Measurements from ENCODE around the gene SLC6A18.

The SLC6A18 gene

DNA sequence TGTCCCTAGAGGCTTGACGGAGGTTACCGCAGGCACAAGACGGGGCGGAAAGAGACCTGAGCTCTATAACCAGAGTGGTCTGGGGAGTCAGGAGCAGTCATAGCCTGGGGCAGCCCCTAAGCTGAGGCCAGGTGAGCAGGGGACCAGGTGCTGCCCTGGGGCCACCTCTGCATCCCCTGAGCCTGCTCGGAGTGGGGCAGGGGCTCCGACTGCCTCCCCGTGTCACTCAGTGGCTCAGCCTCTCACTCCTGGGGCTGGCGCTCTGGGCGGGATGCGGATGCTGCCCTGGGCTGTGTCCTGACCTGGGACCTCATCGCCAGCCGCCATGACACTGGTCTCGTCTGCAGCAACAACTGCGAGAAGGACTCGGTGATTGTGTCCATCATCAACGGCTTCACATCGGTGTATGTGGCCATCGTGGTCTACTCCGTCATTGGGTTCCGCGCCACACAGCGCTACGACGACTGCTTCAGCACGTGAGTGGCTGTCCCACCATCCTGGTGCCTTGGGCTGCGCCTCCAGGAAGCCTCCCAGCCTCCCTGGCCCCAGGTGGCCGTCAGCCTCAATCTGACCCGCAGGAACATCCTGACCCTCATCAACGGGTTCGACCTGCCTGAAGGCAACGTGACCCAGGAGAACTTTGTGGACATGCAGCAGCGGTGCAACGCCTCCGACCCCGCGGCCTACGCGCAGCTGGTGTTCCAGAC, 8.8 kb upstream of the SLC6A18 start:
- H2AFZ ChIP-seq (ENCODE audit: low read depth, low read length) = no peak overlapping the region
- H3K4me2 ChIP-seq (ENCODE audit: low read length) = no peak overlapping the region
- H4K20me1 ChIP-seq (ENCODE audit: insufficient read depth, low read length) = no peaks in the 10 kb centered on the region
- H3K9ac ChIP-seq (ENCODE audit: low read length) = no peak overlapping the region
- H3K27me3 ChIP-seq (ENCODE audit: low read depth, low read length) = no peaks in the 10 kb centered on the region
- TF ChIP-seq, protein P1, sequence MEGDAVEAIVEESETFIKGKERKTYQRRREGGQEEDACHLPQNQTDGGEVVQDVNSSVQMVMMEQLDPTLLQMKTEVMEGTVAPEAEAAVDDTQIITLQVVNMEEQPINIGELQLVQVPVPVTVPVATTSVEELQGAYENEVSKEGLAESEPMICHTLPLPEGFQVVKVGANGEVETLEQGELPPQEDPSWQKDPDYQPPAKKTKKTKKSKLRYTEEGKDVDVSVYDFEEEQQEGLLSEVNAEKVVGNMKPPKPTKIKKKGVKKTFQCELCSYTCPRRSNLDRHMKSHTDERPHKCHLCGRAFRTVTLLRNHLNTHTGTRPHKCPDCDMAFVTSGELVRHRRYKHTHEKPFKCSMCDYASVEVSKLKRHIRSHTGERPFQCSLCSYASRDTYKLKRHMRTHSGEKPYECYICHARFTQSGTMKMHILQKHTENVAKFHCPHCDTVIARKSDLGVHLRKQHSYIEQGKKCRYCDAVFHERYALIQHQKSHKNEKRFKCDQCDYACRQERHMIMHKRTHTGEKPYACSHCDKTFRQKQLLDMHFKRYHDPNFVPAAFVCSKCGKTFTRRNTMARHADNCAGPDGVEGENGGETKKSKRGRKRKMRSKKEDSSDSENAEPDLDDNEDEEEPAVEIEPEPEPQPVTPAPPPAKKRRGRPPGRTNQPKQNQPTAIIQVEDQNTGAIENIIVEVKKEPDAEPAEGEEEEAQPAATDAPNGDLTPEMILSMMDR (IDR thresholded peaks at IDR 0.05; ENCODE audit: low read depth, low read length) = no peak
- no peak for TF ChIP-seq EZH2phosphoT487 (IDR thresholded peaks at IDR 0.05; ENCODE audit: low read depth)
- no peaks in the 10 kb centered on the region for H3K79me2 ChIP-seq (ENCODE audit: low read length)
- no peaks in the 10 kb centered on the region for H3K9me3 ChIP-seq (ENCODE audit: insufficient read depth, low read length)
- H3K36me3 ChIP-seq (replicated peaks; ENCODE audit: low read depth, low read length) = no peaks in the 10 kb centered on the region
- no peak overlapping the region for H3K4me3 ChIP-seq (ENCODE audit: low read length)
- no peak overlapping the region for H3K27ac ChIP-seq (ENCODE audit: low read length)
- H3K4me1 ChIP-seq (ENCODE audit: low read length) = no peaks in the 10 kb centered on the region

DNA sequence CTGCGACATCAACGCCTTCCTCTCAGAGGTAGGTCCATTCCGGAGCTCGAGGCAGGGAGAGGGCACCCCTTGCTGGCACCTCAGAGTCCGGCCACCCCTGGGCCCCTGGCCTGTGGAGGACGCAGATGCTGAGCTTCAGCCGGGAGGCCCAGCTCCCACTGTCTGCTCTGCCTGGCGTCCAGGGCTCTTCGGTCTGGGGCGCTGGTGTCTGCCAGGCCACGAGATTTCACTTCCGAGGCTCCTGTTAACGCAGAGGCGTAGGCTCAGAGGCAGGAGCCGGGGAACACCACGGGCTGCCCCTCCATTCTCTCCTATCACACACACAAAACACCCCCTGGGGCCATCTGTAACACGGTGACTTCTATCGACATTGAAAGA, 8.3 kb upstream of the SLC6A18 start:
- H4K20me1 ChIP-seq (ENCODE audit: insufficient read depth, low read length) = no peaks in the 10 kb centered on the region
- H2AFZ ChIP-seq (ENCODE audit: low read depth, low read length) = no peak overlapping the region
- no peaks in the 10 kb centered on the region for H3K4me1 ChIP-seq (ENCODE audit: low read length)
- no peaks in the 10 kb centered on the region for H3K79me2 ChIP-seq (ENCODE audit: low read length)
- no peaks in the 10 kb centered on the region for H3K36me3 ChIP-seq (replicated peaks; ENCODE audit: low read depth, low read length)
- H3K4me3 ChIP-seq (ENCODE audit: low read length) = no peak overlapping the region
- H3K27ac ChIP-seq (ENCODE audit: low read length) = no peak overlapping the region
- H3K9me3 ChIP-seq (ENCODE audit: insufficient read depth, low read length) = no peaks in the 10 kb centered on the region
- H3K4me2 ChIP-seq (ENCODE audit: low read length) = no peak overlapping the region
- H3K9ac ChIP-seq (ENCODE audit: low read length) = no peak overlapping the region
- no peak for TF ChIP-seq EZH2phosphoT487 (IDR thresholded peaks at IDR 0.05; ENCODE audit: low read depth)
- TF ChIP-seq, protein P1 (IDR thresholded peaks at IDR 0.05; ENCODE audit: low read depth, low read length) = no peak
- H3K27me3 ChIP-seq (ENCODE audit: low read depth, low read length) = no peaks in the 10 kb centered on the region

DNA sequence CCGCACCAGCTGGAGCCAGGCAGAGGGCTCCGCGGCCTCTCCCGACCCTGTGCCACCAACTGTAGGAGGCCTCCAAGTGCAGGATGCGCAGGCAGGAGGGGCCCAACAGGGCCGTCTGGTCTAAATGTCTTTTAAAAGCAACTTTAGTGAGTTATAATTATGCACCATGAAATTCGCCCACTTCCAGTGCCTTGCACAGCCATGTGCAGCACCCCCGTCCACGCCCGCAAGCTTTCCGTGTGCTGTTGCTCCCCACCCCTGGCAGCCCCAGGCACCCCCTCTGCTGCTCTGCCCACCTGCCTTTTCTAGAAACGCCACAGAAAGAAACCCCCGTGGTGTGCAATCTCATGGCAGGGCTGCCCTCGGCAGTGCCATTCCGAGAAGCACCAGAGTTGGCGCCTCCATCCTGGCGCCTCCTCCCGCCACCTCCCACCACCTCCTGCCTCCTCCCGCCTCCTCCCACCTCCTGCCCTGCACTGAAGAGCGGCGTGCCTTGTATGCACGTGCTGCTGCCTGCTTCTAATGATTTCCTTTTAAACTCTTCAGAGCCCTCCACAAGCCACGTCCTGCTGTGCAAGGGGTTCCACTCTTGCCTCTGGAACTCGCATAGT, 7.5 kb upstream of the SLC6A18 start:
- Histone ChIP-seq H3K4me2 (ENCODE audit: low read length) (no peak overlapping the region), H3K79me2 (ENCODE audit: low read length) (no peaks in the 10 kb centered on the region), H3K36me3 (replicated peaks; ENCODE audit: low read depth, low read length) (no peaks in the 10 kb centered on the region), H3K9ac (ENCODE audit: low read length) (no peak overlapping the region), H2AFZ (ENCODE audit: low read depth, low read length) (no peak overlapping the region), H3K27me3 (ENCODE audit: low read depth, low read length) (no peaks in the 10 kb centered on the region), H4K20me1 (ENCODE audit: insufficient read depth, low read length) (no peaks in the 10 kb centered on the region), H3K27ac (ENCODE audit: low read length) (no peak overlapping the region), H3K9me3 (ENCODE audit: insufficient read depth, low read length) (no peaks in the 10 kb centered on the region), H3K4me1 (ENCODE audit: low read length) (no peaks in the 10 kb centered on the region), H3K4me3 (ENCODE audit: low read length) (no peak overlapping the region)
- no peak for TF ChIP-seq EZH2phosphoT487 (IDR thresholded peaks at IDR 0.05; ENCODE audit: low read depth)
- TF ChIP-seq, protein P1 (IDR thresholded peaks at IDR 0.05; ENCODE audit: low read depth, low read length) = no peak

DNA sequence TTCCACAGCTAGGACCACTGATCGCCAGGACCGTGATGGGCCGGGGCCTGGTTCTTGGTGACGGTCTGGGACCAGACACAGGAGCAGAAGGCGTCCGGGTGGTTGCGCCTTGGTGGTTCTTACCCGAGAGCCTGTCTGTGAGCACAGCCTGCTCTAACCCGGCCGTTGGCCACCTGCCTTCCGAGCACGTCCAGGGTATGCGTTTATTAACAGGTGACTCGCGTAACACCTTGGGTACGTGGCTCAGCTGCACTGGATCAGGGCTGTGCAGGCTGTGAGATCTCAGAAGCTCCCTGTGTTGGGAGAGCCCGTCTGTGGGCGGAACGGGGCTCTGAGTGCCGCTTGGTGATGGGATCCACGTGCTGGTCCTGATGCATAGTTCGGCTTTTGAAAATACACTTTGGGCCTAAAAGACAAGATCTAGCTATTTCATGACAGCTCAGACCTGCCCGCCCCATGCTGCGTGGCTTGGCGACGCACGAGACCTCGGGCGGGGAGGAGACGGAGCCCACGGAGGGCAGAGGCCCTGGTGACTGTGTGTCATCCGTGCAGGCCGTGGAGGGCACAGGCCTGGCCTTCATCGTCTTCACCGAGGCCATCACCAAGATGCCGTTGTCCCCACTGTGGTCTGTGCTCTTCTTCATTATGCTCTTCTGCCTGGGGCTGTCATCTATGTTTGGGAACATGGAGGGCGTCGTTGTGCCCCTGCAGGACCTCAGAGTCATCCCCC, 6.7 kb upstream of the SLC6A18 start:
- Histone ChIP-seq H3K36me3 (replicated peaks; ENCODE audit: low read depth, low read length) (no peaks in the 10 kb centered on the region), H2AFZ (ENCODE audit: low read depth, low read length) (no peak overlapping the region), H3K27me3 (ENCODE audit: low read depth, low read length) (no peaks in the 10 kb centered on the region), H3K27ac (ENCODE audit: low read length) (no peak overlapping the region), H4K20me1 (ENCODE audit: insufficient read depth, low read length) (no peaks in the 10 kb centered on the region), H3K9me3 (ENCODE audit: insufficient read depth, low read length) (no peaks in the 10 kb centered on the region), H3K4me2 (ENCODE audit: low read length) (no peak overlapping the region), H3K79me2 (ENCODE audit: low read length) (no peaks in the 10 kb centered on the region), H3K4me1 (ENCODE audit: low read length) (no peaks in the 10 kb centered on the region), H3K9ac (ENCODE audit: low read length) (no peak overlapping the region), H3K4me3 (ENCODE audit: low read length) (no peak overlapping the region)
- no peak for TF ChIP-seq EZH2phosphoT487 (IDR thresholded peaks at IDR 0.05; ENCODE audit: low read depth)
- TF ChIP-seq, protein P1 (IDR thresholded peaks at IDR 0.05; ENCODE audit: low read depth, low read length) = no peak

All from OCI-LY3 (cell line).